22Rv1 (cell line): ENCODE results near the gene TTC28.

Experiments used
- CTCF ChIP-seq: fragments of 450-650 bp; IDR thresholded peaks from 2 replicates; pipeline ENCODE4 v1.5.1; 2017; ENCODE audit warnings: mild to moderate bottlenecking
- ZFX ChIP-seq: fragments of 450-650 bp; IDR thresholded peaks from 2 replicates; pipeline ENCODE4 v1.6.1; 2017; ENCODE audit warnings: antibody characterized with exemption, borderline replicate concordance

- TF ChIP-seq CTCF = no peak
- TF ChIP-seq ZFX = no peak
These were observed 660.3 kb downstream of the TTC28 start for GRCh38 chr22:28019360-28019759.
